ENCODE measurements around the gene ADAMTS3. TPM values are rescaled to one million over a fixed set of nuclear protein-coding genes. Genes with fewer than 3 reads are reported as not detected.

The ADAMTS3 gene
- total and polyA plus RNA-seq, 9 of the 15 experiments (the other 6 are each of a cell fraction or from before 2014, with no cell fraction given) = 4.0 to 18.0 (median 12.1) TPM

DNA sequence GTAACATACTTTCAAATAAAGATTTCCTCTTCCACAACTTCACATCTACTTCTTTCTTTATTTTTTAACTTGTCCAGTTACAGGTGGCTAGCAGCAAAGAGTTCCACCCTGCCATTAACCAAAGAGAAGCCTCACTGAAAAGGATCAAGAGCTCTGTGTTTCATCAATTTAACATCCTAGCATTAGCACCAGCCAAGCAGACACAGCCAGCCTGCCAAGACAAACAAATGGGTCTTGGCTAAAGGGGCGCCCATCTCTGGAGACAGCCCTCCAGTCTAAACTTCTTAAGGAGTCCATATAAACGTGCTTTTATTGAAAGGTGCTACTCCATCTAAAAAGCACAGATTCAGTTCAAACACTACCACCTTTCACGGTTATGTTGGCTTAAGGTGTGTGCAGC is 105.3 kb downstream of the ADAMTS3 start (continued):
- TF ChIP-seq, protein P1, sequence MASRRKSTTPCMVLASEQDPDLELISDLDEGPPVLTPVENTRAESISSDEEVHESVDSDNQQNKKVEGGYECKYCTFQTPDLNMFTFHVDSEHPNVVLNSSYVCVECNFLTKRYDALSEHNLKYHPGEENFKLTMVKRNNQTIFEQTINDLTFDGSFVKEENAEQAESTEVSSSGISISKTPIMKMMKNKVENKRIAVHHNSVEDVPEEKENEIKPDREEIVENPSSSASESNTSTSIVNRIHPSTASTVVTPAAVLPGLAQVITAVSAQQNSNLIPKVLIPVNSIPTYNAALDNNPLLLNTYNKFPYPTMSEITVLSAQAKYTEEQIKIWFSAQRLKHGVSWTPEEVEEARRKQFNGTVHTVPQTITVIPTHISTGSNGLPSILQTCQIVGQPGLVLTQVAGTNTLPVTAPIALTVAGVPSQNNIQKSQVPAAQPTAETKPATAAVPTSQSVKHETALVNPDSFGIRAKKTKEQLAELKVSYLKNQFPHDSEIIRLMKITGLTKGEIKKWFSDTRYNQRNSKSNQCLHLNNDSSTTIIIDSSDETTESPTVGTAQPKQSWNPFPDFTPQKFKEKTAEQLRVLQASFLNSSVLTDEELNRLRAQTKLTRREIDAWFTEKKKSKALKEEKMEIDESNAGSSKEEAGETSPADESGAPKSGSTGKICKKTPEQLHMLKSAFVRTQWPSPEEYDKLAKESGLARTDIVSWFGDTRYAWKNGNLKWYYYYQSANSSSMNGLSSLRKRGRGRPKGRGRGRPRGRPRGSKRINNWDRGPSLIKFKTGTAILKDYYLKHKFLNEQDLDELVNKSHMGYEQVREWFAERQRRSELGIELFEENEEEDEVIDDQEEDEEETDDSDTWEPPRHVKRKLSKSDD (conservative IDR thresholded peaks at IDR 0.05; ENCODE audit: low read length) = no peak
- TF ChIP-seq POLR2G (IDR thresholded peaks at IDR 0.05; ENCODE audit: low read depth, low read length) (no peak), PURB (CRISPR knock-in tag; IDR thresholded peaks at IDR 0.05; ENCODE audit: low read depth) (no peak), SMAD2 (IDR thresholded peaks at IDR 0.05; ENCODE audit: low read depth, low read length) (no peak), ZNF146 (CRISPR knock-in tag; IDR thresholded peaks at IDR 0.05; ENCODE audit: unreplicated experiment) (no peak), SIN3B (IDR thresholded peaks at IDR 0.05; ENCODE audit: low read depth) (no peak)

DNA sequence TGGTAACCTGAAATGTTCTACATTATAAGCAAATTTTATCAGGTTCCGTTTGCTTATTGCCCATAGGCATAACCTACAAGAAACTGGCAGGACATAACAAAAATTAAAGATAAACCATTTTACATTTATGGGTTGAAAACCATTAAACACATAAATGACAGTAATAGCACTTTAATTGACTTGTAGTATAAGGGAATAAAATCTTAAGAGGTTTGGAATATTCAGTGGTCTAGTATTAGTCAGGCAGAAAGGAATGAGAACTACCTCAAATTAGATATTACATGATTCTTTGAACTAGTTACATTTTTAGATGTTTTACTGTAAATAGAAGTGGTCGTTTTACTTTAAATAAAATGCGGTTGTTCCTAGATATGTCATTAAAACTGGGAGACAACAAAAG is 111.9 kb downstream of the ADAMTS3 start:
- ChIA-PET CTCF (ENCODE audit: low intra/inter-chr PET ratio) (no interaction called here), POLR2A (no interaction called here)
- Histone ChIP-seq H3K9me3 (replicated peaks; ENCODE audit: control insufficient read depth, insufficient read depth, low read depth, low read length) (no peaks in the 10 kb centered on the region), H3K27ac (ENCODE audit: extremely low read depth, low read depth, low read length) (no peak overlapping the region), H2AFZ (ENCODE audit: low read depth, low read length) (no peak overlapping the region), H3K4me3 (no peak overlapping the region), H3K27me3 (ENCODE audit: control insufficient read depth in 2 of 2, insufficient read depth in 2 of 2, low read length in 2 of 2) (no peaks in the 10 kb centered on the region), H3K9me1 (ENCODE audit: control insufficient read depth, insufficient read depth, low read length) (no peaks in the 10 kb centered on the region), H4K20me1 (replicated peaks; ENCODE audit: control insufficient read depth, insufficient read depth, low read length) (0 out of 2 replicates have a peak, but pooled peaks cover 2% of the 10 kb centered on the region), H3K36me3 (ENCODE audit: control insufficient read depth, insufficient read depth, low read length) (no peaks in the 10 kb centered on the region), H3K9ac (ENCODE audit: insufficient read depth in 1 of 2, low read depth in 2 of 2, low read length in 2 of 2) (no peak overlapping the region), H3K79me2 (ENCODE audit: control insufficient read depth, insufficient read depth, low read length) (peaks cover 25% of the 10 kb centered on the region; the same call in 1 of the 3 replicates), H3K4me1 (replicated peaks in 1 of 2; ENCODE audit: control insufficient read depth in 2 of 2, insufficient read depth in 2 of 2, low read length in 2 of 2) (no peaks in the 10 kb centered on the region), H3K4me2 (ENCODE audit: insufficient read depth, low read length) (no peak overlapping the region)
- no peak for DNase-seq (ENCODE audit: extremely low read depth in 1 of 4, low spot score in 3 of 4)
- intact Hi-C loops (cut with micrococcal nuclease) = no loop called here
- in situ Hi-C loops (cut with MboI) = no loop called here
- no TSS peak for BruUV-seq (replicated peaks)
- FAIRE-seq = no peak
- 80% methylated on average over 3 of the region's 3 CpGs for WGBS (ENCODE audit: insufficient coverage, low coverage, missing lambda C conversion rate)
- ATAC-seq = no peak
- no peak for TF ChIP-seq SRSF3 (IDR thresholded peaks at IDR 0.05; ENCODE audit: insufficient read depth, low read length)
- TF ChIP-seq, protein P2, sequence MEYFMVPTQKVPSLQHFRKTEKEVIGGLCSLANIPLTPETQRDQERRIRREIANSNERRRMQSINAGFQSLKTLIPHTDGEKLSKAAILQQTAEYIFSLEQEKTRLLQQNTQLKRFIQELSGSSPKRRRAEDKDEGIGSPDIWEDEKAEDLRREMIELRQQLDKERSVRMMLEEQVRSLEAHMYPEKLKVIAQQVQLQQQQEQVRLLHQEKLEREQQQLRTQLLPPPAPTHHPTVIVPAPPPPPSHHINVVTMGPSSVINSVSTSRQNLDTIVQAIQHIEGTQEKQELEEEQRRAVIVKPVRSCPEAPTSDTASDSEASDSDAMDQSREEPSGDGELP (CRISPR knock-in tag; IDR thresholded peaks at IDR 0.05; ENCODE audit: borderline replicate concordance) = no peak
- TF ChIP-seq, protein P3, sequence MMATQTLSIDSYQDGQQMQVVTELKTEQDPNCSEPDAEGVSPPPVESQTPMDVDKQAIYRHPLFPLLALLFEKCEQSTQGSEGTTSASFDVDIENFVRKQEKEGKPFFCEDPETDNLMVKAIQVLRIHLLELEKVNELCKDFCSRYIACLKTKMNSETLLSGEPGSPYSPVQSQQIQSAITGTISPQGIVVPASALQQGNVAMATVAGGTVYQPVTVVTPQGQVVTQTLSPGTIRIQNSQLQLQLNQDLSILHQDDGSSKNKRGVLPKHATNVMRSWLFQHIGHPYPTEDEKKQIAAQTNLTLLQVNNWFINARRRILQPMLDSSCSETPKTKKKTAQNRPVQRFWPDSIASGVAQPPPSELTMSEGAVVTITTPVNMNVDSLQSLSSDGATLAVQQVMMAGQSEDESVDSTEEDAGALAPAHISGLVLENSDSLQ (IDR thresholded peaks at IDR 0.05) = no peak
- no peak for TF ChIP-seq DACH1 (IDR thresholded peaks at IDR 0.05; ENCODE audit: partially characterized antibody)
- TF ChIP-seq, protein P4, sequence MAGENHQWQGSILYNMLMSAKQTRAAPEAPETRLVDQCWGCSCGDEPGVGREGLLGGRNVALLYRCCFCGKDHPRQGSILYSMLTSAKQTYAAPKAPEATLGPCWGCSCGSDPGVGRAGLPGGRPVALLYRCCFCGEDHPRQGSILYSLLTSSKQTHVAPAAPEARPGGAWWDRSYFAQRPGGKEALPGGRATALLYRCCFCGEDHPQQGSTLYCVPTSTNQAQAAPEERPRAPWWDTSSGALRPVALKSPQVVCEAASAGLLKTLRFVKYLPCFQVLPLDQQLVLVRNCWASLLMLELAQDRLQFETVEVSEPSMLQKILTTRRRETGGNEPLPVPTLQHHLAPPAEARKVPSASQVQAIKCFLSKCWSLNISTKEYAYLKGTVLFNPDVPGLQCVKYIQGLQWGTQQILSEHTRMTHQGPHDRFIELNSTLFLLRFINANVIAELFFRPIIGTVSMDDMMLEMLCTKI (IDR thresholded peaks at IDR 0.05; ENCODE audit: partially characterized antibody) = no peak
- no peak for TF ChIP-seq ZNF274 (IDR thresholded peaks at IDR 0.05; ENCODE audit: borderline replicate concordance, low read depth, low read length)
- TF ChIP-seq RBM15 (IDR thresholded peaks at IDR 0.05; ENCODE audit: insufficient read depth, low read length) = no peak
- no peak for TF ChIP-seq NFE2 (IDR thresholded peaks at IDR 0.05; ENCODE audit: low read depth)
- TF ChIP-seq ZNF586 (CRISPR knock-in tag; conservative IDR thresholded peaks at IDR 0.05) = no peak
- no peak for TF ChIP-seq TAF15 (IDR thresholded peaks at IDR 0.05; ENCODE audit: low read depth, low read length)
- no peak for TF ChIP-seq PCBP2 (IDR thresholded peaks at IDR 0.05; ENCODE audit: low read depth, low read length, poor library complexity, severe bottlenecking)

All from K562 (cell line).